GM18873 (cell line): ENCODE measurements around the gene GABRG3.

Experiments
- ATAC-seq: cut with Tn5 transposase; IDR thresholded peaks from one replicate; pipeline ENCODE4 v1.9.1; 2021; ENCODE audit warnings: mild to moderate bottlenecking, moderate library complexity, moderate number of reproducible peaks; ENCODE audit not compliant: unreplicated experiment, low FRiP score

Gene GABRG3

DNA sequence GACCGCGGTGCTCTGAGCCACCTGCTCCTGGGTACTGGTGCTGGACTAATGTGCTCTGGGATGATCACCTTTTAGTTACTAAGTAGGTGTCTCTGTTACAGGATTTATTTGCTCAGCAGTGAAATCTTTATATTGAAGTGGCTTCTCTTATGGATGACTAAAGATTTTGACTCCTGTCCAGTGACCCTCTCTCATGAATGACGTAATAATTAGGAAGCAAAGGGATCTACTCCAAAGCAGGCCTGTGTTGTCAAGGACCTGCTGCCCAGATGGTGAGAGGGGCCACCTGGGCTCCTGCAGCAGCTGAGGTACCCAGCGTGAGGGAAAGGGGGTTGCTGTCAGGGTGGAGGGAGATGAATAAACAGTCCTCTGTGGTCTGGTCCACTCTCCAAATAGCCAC lies 263.6 kb downstream of the GABRG3 start:
- no peak for ATAC-seq

GRCh38 chr15:27235161-27235560 lies 264.2 kb downstream of the GABRG3 start:
- ATAC-seq: no peak

DNA sequence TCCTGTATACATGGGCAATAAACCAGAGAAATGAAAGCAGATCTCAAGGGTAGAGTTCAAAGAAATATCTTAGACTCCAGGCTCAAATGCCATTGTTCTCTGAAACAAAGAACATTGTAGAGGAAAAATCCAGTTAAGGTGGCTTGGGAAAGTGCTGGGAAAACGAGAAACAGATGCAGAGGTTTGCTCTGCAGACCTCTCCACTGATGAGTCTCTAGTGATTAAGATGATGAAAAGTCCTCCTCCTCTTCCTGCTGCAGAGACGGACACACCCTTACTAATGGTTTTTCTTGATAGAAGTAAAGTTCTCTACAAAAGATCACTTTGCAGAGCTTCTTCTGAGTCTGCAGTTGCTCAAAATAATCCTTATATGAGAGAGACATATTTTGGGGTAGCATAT lies 264.7 kb downstream of the GABRG3 start:
- no peak for ATAC-seq

DNA sequence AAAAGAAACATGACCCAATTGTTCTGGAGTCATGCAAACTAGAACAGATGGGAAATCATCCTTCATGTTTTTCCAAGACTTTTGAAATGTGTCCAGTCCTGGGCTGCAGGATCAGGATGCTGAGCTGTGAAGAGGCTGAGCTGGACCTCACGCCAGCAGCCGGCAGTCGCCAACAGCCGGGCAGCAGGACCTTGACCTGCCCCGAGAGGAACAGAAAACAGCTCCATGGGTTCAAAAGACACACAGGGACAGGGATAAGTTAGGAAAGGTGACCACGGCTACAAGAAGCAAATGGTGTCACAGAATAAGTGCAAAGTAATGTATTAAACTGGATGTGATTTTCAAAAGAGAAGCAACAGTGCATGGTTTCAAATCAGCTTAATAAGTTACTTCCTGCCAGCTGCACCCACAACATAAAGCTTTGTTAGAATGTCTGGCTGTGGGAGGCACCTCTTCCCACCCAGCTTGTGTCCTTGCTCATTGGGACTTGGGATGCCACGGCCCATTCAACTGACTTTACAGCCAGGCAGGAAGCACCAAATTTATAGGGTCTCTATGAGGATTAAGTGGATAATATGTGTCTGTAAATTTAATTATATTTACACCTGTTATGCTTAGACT lies 266.4 kb downstream of the GABRG3 start:
- ATAC-seq: no peak

DNA sequence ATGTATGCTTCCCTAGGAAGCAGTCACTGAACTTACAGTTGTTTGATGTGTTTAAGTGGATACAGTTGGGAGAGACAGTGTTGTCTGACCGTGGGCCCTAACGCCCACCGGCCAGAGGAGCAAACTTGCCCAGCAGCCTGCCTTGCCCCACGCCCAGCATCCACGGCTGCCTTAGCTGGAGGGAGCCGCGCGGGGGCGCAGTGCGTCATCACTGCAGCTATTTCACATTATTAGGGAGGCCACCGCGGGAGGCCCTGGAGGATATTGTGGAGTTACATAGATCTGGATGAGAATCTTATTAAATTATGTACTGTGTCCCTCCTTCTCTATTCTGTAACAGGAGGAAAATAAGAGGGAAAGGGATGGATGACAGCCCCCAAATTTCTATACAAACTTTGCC lies 267.2 kb downstream of the GABRG3 start:
- ATAC-seq: no peak

GRCh38 chr15:27238707-27239423 lies 267.9 kb downstream of the GABRG3 start:
- no peak for ATAC-seq

DNA sequence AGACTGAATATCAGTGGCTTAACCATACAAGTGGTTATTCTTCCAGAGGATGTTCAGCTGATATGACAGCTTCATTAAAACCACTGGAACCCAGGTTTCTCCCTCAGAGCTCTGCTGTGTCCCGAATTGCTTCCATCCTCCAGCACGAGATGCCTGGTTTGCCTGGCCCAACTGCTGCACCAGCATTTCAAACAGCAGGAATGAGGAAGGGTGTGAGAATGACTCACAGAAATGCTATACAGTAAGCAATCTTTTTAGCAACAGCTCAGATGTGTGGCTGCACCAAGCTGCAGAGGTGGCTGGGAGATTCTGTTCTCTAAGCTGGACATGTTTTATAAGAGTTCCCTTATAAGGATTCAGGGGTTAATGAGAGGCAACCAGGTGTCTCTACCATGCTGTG lies 271.0 kb downstream of the GABRG3 start:
- no peak for ATAC-seq

GRCh38 chr15:27244047-27244446 lies 273.1 kb downstream of the GABRG3 start:
- ATAC-seq: no peak

DNA sequence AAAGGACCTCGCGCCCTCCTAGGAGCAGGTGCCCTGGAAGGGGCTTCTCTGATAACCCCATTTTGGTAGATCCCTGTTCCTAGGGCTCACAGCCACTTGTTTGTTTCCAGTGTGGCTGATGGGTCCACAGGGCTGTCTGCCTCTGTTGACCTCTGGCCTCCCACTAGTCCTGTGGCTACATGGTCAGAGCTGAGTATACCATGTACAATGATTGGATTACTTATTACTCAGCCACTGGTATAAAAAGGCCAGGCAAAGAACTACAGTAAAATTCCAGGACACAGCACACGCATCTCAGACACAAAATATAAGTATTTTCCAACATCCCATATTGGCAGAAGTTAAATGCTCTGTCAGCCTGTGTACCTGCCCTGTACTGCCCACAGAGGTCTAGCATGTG lies 277.3 kb downstream of the GABRG3 start:
- ATAC-seq: no peak

DNA sequence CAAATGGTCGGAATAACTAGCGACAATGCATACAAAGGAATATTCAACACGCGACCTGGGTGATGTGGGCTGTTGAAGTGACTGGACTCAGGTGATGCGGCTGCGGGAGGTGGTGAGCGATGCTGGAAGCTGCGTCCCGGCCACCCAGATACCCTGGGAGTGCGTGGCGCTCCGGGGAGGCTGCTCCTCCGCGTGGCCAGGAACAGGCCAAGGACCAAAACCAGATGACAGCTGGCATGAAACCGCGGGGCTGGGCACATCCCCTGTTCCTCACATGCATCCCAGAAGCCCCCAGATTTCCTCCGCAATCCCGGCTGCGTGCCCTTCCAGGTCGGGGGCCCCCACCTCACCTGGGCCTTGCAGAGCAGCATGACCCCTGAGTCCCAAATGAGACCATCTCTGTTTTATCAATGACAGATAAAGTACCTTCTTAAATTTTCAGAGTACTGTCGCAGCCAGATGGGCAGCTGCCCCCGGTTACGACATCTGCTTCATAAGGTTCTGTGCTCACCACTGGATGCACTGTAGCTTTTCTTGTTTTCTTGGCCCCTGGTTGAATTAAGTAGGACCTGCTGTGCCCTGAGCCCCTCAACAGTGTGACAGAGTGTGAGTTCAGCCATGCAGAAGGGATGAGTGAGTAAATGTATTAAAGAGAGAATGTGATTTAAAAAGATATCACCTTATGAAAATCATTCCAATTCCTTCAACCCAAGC lies 278.2 kb downstream of the GABRG3 start:
- no peak for ATAC-seq

- ATAC-seq: no peak
Observed at GRCh38 chr15:27249760-27250109, 278.8 kb downstream of the GABRG3 start.

- ATAC-seq: no peak
Observed at GRCh38 chr15:27250223-27250622, 279.2 kb downstream of the GABRG3 start.

DNA sequence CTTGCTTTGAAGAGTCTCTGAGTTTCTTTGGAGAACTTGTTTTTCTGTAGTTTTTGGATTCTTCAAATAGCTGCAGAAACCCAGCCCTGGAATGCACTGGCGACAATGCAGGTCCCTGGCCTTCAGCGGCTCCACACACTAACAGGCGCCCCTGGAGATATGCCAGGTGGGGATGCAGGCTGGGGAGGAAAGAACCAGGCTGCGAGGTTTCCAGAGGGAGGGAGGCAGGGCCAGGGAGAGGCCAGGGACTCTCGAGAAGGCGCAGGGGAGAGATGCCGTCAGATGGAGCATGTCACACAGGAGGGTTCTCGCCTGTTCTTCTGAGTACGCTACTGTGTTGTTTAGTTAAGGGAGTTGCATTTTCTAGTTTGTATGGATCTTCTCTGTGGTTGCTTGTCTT lies 283.1 kb downstream of the GABRG3 start:
- ATAC-seq: no peak

- ATAC-seq: no peak
Observed at GRCh38 chr15:27254801-27255200, 283.8 kb downstream of the GABRG3 start.

GRCh38 chr15:27256446-27256845 lies 285.5 kb downstream of the GABRG3 start:
- no peak for ATAC-seq

- no peak for ATAC-seq
Observed at GRCh38 chr15:27258287-27258686, 287.3 kb downstream of the GABRG3 start.

GRCh38 chr15:27260523-27260922 lies 289.5 kb downstream of the GABRG3 start:
- no peak for ATAC-seq

GRCh38 chr15:27268923-27269322 lies 297.9 kb downstream of the GABRG3 start:
- no peak for ATAC-seq

DNA sequence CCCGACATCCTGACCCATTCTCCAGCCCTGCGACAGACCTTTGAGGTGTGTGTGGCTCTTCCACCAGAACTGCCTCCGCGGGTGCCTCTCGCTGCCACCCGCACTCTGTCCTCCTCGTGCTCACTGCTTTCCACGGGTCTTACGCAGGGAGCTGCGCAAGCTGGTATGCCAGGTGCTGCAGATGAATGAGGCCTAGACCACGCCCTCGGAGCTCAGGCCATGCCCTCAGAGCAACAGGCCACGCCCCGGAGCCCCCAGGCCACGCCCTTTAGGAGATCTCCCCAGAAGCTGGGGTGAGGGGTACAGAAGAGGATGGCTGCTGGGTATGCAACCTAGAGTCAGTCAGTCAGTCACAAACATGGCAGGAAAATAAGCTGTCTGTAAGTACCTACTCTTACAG lies 300.3 kb downstream of the GABRG3 start:
- no peak for ATAC-seq

DNA sequence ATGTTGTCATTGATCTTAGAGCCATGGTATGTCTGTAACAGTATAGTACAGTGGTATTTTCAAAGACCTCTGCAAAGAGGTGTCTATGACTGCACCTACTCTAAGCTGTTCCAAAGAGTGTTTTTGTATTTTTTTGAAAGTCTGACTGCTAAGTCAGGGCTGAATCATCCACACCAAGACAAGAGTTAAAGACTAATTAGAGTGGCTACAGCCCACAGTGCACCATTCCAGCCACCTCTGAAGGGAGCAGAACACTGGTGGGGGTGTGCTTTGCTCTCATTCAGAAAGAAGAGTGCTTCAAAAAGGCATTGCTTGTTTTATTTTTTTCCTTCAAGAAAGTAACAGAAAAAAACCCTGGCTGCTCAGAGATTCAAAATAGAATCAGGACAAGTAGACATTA lies 301.4 kb downstream of the GABRG3 start:
- no peak for ATAC-seq

- ATAC-seq: no peak
Observed at GRCh38 chr15:27273506-27273905, 302.5 kb downstream of the GABRG3 start.

- ATAC-seq: no peak
Observed at GRCh38 chr15:27278761-27279160, 307.8 kb downstream of the GABRG3 start.
